ENCODE measurements around the gene RUNX1. TPM values are rescaled to one million over a fixed set of nuclear protein-coding genes. Genes with fewer than 3 reads are reported as not detected.
"Not testable (repeated sequence)": the region's sequence is repeated elsewhere in the genome, so short reads cannot be mapped to it uniquely, and the experiment has no call there.

RUNX1 gene
- polyA plus RNA-seq, 1 donor: 9.2 TPM

DNA sequence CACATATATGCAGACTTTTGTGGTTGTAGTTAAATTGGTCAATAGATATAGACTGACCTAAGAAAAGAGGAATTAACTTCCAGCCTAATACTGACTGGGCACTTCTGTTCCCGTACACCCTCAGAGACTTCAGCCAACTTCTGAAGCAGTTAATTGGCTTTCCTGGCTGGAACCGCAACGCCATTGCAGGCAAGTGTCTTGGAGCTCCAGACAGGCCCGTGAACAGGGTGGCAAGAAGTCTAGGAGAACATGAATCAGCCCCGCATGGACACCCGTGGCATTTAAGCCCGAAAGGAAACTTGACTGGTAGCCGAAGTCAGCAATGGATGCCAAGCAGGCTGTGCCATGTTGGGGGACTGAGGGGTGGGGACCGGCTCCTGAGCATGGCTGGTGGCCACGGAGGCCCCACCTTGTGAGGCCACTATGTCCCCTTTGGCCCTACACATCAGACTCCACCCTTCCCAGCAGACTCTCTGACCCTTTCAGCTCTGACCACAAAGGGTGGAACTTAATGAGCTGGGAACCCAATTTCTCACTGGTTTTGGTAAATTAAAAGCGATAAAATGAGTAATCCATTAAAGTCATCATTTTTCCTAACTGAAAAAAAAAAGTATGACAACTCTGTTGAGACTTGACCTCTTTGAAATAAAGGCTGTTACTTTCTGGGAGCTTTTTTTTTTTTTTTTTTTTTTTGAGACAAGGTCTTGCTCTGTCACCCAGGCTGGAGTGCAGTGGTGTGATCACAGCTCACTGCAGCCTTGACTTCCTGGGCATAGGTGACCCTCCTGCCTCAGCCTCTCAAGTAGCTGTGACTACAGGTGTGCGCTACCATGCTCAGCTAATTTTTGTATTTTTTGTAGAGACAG lies 54.1 kb downstream of the RUNX1 start:
- DNase-seq: no peak
- Histone ChIP-seq H3K9me3 (ENCODE audit: control insufficient read depth, low read depth, low read length) (no peaks in the 10 kb centered on the region), H3K4me3 (ENCODE audit: low read length) (no peak overlapping the region), H3K27ac (ENCODE audit: low read length) (no peak overlapping the region), H3K36me3 (ENCODE audit: control insufficient read depth, insufficient read depth, low read length) (no peaks in the 10 kb centered on the region), H3K27me3 (ENCODE audit: control insufficient read depth, insufficient read depth, low read length) (no peaks in the 10 kb centered on the region), H3K4me1 (ENCODE audit: control insufficient read depth, insufficient read depth, low read length) (no peaks in the 10 kb centered on the region)
- 100% methylated on average over 1 of the region's 12 CpGs for WGBS (ENCODE audit: insufficient coverage, low lambda C conversion rate)

DNA sequence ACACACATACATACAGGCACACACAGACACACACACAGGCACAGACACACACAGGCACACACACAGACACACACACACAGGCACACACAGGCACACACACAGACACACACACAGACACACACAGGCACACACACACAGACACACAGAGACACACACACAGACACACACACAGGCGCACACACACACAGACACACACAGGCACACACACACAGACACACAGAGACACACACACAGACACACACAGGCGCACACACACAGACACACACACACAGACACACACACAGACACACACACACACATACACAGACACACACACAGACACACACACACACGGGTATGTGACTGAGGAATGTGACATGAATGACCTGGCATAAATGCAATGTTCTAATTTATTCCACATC lies 55.6 kb downstream of the RUNX1 start:
- H3K9me3 ChIP-seq (ENCODE audit: control insufficient read depth, low read depth, low read length); H3K36me3 ChIP-seq (ENCODE audit: control insufficient read depth, insufficient read depth, low read length); DNase-seq; H3K27ac ChIP-seq (ENCODE audit: low read length); H3K4me1 ChIP-seq (ENCODE audit: control insufficient read depth, insufficient read depth, low read length); H3K4me3 ChIP-seq (ENCODE audit: low read length); H3K27me3 ChIP-seq (ENCODE audit: control insufficient read depth, insufficient read depth, low read length): not testable (repeated sequence)
- no CpG with 5 or more reads among the region's 3 CpGs for WGBS (ENCODE audit: insufficient coverage, low lambda C conversion rate)

DNA sequence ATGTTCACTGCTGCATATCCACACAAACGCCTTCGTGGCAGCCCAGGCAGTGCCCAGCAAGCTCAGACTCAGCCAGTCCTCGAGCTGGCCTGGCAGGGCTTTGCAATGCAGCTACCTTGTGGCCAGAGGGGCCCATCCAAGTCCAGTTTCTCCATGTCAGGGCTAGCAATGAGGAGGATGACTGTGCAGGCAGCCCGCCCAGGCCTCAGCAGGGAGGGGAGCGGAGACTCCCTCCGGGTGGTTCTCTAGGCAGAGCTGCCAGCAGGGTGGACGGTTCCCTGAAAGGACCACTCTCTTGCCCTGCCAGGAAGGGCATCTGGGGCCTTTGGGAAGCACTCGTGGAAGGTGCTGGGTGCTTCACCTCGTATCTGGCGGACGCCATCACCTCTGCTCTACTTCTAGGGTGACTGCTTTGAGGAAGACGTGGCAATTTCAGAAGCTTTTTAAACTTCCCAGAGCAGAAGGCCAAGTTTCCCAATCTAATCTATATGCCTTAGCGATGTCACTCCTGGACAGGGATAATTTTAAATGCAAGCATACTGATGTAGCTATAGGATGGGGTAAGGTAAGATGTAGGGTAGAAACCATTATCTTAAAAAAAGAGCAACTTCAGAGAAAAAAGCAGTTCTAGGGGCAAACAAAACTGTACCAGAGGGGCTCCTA lies 56.2 kb downstream of the RUNX1 start:
- no CpG with 5 or more reads among the region's 13 CpGs for WGBS (ENCODE audit: insufficient coverage, low lambda C conversion rate)
- H3K27ac ChIP-seq (ENCODE audit: low read length): no peak overlapping the region
- H3K27me3 ChIP-seq (ENCODE audit: control insufficient read depth, insufficient read depth, low read length): no peaks in the 10 kb centered on the region
- no peak for DNase-seq
- H3K9me3 ChIP-seq (ENCODE audit: control insufficient read depth, low read depth, low read length): no peaks in the 10 kb centered on the region
- H3K36me3 ChIP-seq (ENCODE audit: control insufficient read depth, insufficient read depth, low read length): no peaks in the 10 kb centered on the region
- no peak overlapping the region for H3K4me3 ChIP-seq (ENCODE audit: low read length)
- no peaks in the 10 kb centered on the region for H3K4me1 ChIP-seq (ENCODE audit: control insufficient read depth, insufficient read depth, low read length)

DNA sequence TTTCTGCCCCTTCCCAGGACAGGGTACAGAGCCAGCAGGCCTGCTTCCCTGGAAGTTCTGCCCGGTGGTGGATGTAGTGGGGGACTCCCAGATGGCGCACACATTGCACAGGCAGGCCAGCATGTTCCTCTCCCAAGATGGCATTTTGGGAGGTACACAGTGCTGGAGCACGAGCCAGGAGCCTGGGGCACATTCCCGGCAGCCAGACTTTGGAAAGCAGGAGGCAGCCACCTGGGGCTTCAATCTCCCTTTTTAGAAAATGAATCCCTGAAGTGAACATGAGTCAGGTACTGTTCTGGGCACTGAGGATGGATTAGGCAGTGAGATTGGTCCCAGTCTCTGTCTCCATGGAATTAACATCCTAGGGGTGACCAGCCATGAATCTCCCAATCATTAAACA lies 56.9 kb downstream of the RUNX1 start:
- Histone ChIP-seq H3K4me3 (ENCODE audit: low read length) (no peak overlapping the region), H3K27me3 (ENCODE audit: control insufficient read depth, insufficient read depth, low read length) (no peaks in the 10 kb centered on the region), H3K4me1 (ENCODE audit: control insufficient read depth, insufficient read depth, low read length) (no peaks in the 10 kb centered on the region), H3K9me3 (ENCODE audit: control insufficient read depth, low read depth, low read length) (no peaks in the 10 kb centered on the region), H3K27ac (ENCODE audit: low read length) (no peak overlapping the region), H3K36me3 (ENCODE audit: control insufficient read depth, insufficient read depth, low read length) (no peaks in the 10 kb centered on the region)
- WGBS (ENCODE audit: insufficient coverage, low lambda C conversion rate): no CpG with 5 or more reads among the region's 4 CpGs
- DNase-seq: no peak

DNA sequence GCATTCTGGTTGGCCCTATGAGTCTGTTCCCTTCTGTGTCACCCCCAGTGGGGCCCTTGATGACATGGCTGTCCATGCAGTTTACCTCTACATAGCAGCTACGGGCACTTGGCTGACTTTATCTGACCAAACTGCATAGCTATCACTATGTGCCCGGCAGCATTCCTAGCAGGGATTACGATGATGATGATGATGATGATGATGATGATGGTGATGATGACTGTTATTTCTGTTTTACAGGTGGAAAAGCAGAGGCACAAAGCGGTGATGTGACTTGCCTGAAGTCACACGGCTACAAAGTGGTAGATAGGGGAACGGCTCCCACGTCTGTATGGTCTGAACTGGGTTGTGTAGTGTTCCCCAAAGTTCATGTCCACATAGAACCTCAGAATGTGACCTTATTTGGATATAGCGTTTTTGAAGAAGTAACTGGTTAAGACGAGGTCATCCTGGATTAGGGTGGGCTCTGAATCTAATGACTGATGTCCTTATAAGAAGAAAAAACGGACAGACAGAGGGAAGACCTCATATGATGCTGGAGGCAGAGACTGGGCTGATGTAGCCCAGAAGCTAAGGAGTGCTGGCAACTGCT lies 57.6 kb downstream of the RUNX1 start:
- no peaks in the 10 kb centered on the region for H3K4me1 ChIP-seq (ENCODE audit: control insufficient read depth, insufficient read depth, low read length)
- H3K9me3 ChIP-seq (ENCODE audit: control insufficient read depth, low read depth, low read length): no peaks in the 10 kb centered on the region
- no peak overlapping the region for H3K4me3 ChIP-seq (ENCODE audit: low read length)
- no CpG with 5 or more reads among the region's 10 CpGs for WGBS (ENCODE audit: insufficient coverage, low lambda C conversion rate)
- no peak for DNase-seq
- no peak overlapping the region for H3K27ac ChIP-seq (ENCODE audit: low read length)
- H3K36me3 ChIP-seq (ENCODE audit: control insufficient read depth, insufficient read depth, low read length): no peaks in the 10 kb centered on the region
- no peaks in the 10 kb centered on the region for H3K27me3 ChIP-seq (ENCODE audit: control insufficient read depth, insufficient read depth, low read length)

DNA sequence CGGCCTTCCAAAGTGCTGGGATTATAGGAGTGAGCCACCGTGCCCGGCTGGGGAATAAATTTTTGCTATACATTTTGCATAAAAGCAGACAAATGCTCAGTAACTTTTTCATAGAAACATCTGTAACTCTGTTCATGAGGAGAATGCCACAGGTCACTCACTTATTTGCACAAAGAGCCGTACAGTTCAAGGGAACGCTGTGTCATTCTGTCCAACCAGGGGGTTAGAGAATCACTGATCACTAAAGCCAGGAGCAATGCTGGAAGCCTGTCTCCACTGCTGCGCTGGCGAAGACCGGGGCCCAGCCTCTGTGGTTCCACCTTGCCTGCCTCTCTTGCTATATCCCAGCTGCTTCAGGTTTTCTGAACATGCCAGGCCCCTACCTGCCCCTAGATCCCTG lies 58.3 kb downstream of the RUNX1 start:
- Histone ChIP-seq H3K36me3 (ENCODE audit: control insufficient read depth, insufficient read depth, low read length) (no peaks in the 10 kb centered on the region), H3K9me3 (ENCODE audit: control insufficient read depth, low read depth, low read length) (no peaks in the 10 kb centered on the region), H3K4me1 (ENCODE audit: control insufficient read depth, insufficient read depth, low read length) (no peaks in the 10 kb centered on the region), H3K27ac (ENCODE audit: low read length) (no peak overlapping the region), H3K27me3 (ENCODE audit: control insufficient read depth, insufficient read depth, low read length) (no peaks in the 10 kb centered on the region), H3K4me3 (ENCODE audit: low read length) (no peak overlapping the region)
- no peak for DNase-seq
- WGBS (ENCODE audit: insufficient coverage, low lambda C conversion rate): no CpG with 5 or more reads among the region's 8 CpGs

DNA sequence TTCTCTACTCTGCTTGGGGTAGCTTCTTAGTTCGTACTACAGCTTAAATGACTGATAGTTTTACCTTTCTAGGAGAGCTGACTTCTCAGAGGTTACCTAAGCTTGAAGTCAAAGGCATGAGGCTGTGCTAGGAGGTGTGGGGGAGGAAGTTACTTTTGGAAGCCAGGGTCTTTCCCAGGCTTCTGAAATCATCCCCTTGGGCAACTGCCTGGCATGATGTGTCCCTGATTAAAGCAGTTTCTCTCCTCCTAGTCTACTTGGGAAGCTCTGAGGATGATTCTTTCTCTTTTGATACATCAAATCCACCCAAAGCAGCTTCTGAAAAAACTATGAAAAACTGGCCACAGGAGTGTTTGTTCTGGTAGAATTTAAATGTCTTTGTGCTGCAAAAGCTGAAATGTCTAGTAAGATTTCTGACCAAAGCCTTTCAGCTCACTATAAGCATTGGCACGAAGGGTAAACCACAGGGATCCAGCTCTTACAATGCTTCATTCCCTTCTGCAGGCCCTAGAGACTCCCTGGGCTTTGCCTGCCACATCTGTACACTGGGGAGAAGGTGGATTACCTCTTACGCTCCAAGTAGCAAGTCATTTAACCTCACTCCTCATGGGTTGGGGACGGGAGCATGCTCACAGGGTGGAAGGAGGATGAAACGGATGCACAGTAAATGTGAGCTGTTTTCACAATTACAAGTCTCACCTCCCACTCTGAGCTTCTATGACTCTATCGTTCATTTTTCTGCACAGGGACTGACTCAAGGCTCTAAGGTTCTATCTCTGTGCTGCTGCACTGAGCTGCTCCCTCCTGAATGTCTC lies 59.6 kb downstream of the RUNX1 start:
- Histone ChIP-seq H3K9me3 (ENCODE audit: control insufficient read depth, low read depth, low read length) (no peaks in the 10 kb centered on the region), H3K4me1 (ENCODE audit: control insufficient read depth, insufficient read depth, low read length) (no peaks in the 10 kb centered on the region), H3K36me3 (ENCODE audit: control insufficient read depth, insufficient read depth, low read length) (no peaks in the 10 kb centered on the region), H3K27me3 (ENCODE audit: control insufficient read depth, insufficient read depth, low read length) (no peaks in the 10 kb centered on the region), H3K4me3 (ENCODE audit: low read length) (no peak overlapping the region), H3K27ac (ENCODE audit: low read length) (no peak overlapping the region)
- DNase-seq: no peak
- 83% methylated on average over 1 of the region's 6 CpGs for WGBS (ENCODE audit: insufficient coverage, low lambda C conversion rate)

DNA sequence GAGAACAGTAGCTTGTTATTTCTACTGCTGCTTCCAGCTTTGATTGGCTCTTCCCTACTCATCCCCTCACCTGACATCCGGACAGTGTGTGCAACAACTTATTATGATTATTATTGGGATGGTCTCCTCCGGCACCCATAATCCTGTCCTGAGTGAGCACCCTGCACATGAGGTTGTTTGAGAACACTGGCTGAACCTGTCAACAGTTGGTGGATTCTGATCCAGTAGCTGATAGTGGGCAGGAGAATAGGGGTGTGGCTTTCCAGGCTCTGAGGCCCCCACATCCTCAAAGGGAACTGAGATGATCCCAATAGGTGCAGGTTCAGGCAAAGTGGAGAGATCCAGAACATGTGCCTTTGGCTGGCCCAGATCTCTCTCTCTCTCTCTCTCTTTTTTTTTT lies 60.5 kb downstream of the RUNX1 start:
- Histone ChIP-seq H3K4me3 (ENCODE audit: low read length) (no peak overlapping the region), H3K27me3 (ENCODE audit: control insufficient read depth, insufficient read depth, low read length) (no peaks in the 10 kb centered on the region), H3K9me3 (ENCODE audit: control insufficient read depth, low read depth, low read length) (no peaks in the 10 kb centered on the region), H3K4me1 (ENCODE audit: control insufficient read depth, insufficient read depth, low read length) (no peaks in the 10 kb centered on the region), H3K27ac (ENCODE audit: low read length) (no peak overlapping the region), H3K36me3 (ENCODE audit: control insufficient read depth, insufficient read depth, low read length) (no peaks in the 10 kb centered on the region)
- no peak for DNase-seq
- no CpG with 5 or more reads among the region's 2 CpGs for WGBS (ENCODE audit: insufficient coverage, low lambda C conversion rate)

DNA sequence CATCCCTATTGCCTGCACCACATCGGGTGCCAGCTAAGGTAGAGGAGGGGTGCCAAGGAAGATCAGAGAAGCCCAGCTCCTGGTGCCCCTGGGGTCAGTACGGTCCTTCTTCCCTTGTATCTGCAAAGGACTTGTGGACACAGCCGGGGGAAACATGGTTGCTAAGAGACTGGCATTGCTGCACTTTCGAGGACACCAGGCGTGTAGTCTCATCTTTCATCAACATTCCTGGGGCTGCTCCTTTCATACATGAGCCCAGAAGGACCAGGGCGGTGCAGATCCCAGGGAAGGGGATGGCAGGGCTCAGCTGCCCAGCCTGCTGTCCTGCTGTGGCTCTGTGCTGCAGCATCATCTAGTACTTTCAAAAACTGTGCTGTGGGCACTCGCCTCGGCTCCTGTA lies 61.0 kb downstream of the RUNX1 start:
- Histone ChIP-seq H3K4me3 (ENCODE audit: low read length) (no peak overlapping the region), H3K27ac (ENCODE audit: low read length) (no peak overlapping the region), H3K36me3 (ENCODE audit: control insufficient read depth, insufficient read depth, low read length) (no peaks in the 10 kb centered on the region), H3K27me3 (ENCODE audit: control insufficient read depth, insufficient read depth, low read length) (no peaks in the 10 kb centered on the region), H3K4me1 (ENCODE audit: control insufficient read depth, insufficient read depth, low read length) (no peaks in the 10 kb centered on the region), H3K9me3 (ENCODE audit: control insufficient read depth, low read depth, low read length) (no peaks in the 10 kb centered on the region)
- whole genome bisulfite sequencing (ENCODE audit: insufficient coverage, low lambda C conversion rate): no CpG with 5 or more reads among the region's 8 CpGs
- DNase-seq: no peak

DNA sequence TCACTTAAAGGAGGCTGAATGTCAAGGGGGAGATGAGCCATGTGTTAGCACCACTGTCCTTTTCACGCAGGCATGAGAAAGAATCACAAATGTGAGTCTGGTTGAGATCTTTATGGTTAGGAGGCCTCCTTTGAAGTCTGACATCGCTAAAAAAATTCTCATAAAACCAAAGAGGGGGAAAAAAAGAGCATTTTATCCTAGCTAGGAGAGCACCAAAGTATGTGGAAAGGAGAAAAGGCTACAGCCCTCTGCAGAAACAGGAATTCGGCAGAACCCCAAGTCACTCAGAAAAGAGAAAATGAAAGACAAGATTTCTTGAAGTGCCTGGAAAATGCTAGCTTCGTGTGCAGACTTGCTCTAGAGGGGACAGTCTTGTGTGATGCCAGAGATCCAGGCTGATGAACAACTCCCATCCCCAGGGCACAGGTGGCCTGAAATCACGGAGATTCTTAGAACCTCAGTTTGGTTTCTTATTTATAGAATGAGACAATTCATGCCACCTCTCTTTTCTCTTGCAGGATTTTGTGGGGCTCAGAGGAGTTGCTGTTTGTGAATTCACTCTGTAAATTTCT lies 61.5 kb downstream of the RUNX1 start:
- no peaks in the 10 kb centered on the region for H3K36me3 ChIP-seq (ENCODE audit: control insufficient read depth, insufficient read depth, low read length)
- no peak overlapping the region for H3K27ac ChIP-seq (ENCODE audit: low read length)
- WGBS (ENCODE audit: insufficient coverage, low lambda C conversion rate): 80% methylated on average over 1 of the region's 5 CpGs
- H3K4me3 ChIP-seq (ENCODE audit: low read length): no peak overlapping the region
- H3K27me3 ChIP-seq (ENCODE audit: control insufficient read depth, insufficient read depth, low read length): no peaks in the 10 kb centered on the region
- DNase-seq: no peak
- no peaks in the 10 kb centered on the region for H3K4me1 ChIP-seq (ENCODE audit: control insufficient read depth, insufficient read depth, low read length)
- no peaks in the 10 kb centered on the region for H3K9me3 ChIP-seq (ENCODE audit: control insufficient read depth, low read depth, low read length)

Data from large intestine (tissue), 3 donors.